Upper lobe of left lung (tissue), 6 donors: ENCODE data around the gene CHST5. TPM values are rescaled to one million over a fixed set of nuclear protein-coding genes. Genes with fewer than 3 reads are reported as not detected.
"Not testable (repeated sequence)": the region's sequence is repeated elsewhere in the genome, so short reads cannot be mapped to it uniquely, and the experiment has no call there.

Source experiments
- ATAC-seq, 2 donors: fragments of 200-7000 bp; cut with Tn5 transposase; one replicate each; pipeline ENCODE4 v1.9.1; 2022; ENCODE audit warnings: mild to moderate bottlenecking in 2 of 2, moderate library complexity in 2 of 2; ENCODE audit not compliant: low FRiP score in 2 of 2
- DNase-seq, 2 donors: peaks; one replicate each; pipeline ENCODE4 v3.0.0-alpha.2; 2019 to 2020
- H3K27ac ChIP-seq, 4 donors: fragments of 200-600 bp; sonication (generic); one replicate each; pipeline ENCODE4 v1.5.1; 2016 to 2019
- H3K27me3 ChIP-seq, 4 donors: fragments of 200-600 bp; sonication (generic); one replicate each; pipeline ENCODE4 v1.5.1; 2017 to 2019
- H3K36me3 ChIP-seq, 4 donors: fragments of 200-600 bp; sonication (generic); one replicate each; pipeline ENCODE4 v1.5.1; 2016 to 2019
- H3K4me1 ChIP-seq, 4 donors: fragments of 200-600 bp; sonication (generic); one replicate each; pipeline ENCODE4 v1.5.1; 2018 to 2019
- H3K4me3 ChIP-seq, 4 donors: fragments of 200-600 bp; sonication (generic); one replicate each; pipeline ENCODE4 v1.5.1; 2017 to 2019; ENCODE audit warnings: mild to moderate bottlenecking in 2 of 4, moderate library complexity in 1 of 4
- H3K9me3 ChIP-seq, 4 donors: fragments of 200-600 bp; sonication (generic); one replicate each; pipeline ENCODE4 v1.5.1; 2018 to 2019
- CTCF ChIP-seq, 6 experiments: fragments of 450-650 bp in 4 of 6; fragments of 200-600 bp in 2 of 6; sonication (generic) in 2 of 6; IDR thresholded peaks; one replicate each; pipeline ENCODE4 v1.5.1; 2016 to 2019; ENCODE audit warnings: antibody characterized with exemption in 6 of 6
- EP300 ChIP-seq, 4 donors: sonication (generic); formaldehyde crosslinking; IDR thresholded peaks; one replicate each; pipeline ENCODE4 v1.5.1; 2017; ENCODE audit warnings: antibody characterized with exemption in 4 of 4, control low read depth in 2 of 4
- POLR2A ChIP-seq, 4 donors: fragments of 450-650 bp; IDR thresholded peaks; one replicate each; pipeline ENCODE4 v1.5.1; 2016 to 2017; ENCODE audit warnings: antibody characterized with exemption in 4 of 4, mild to moderate bottlenecking in 2 of 4
- POLR2AphosphoS5 ChIP-seq, 2 donors: sonication (generic); formaldehyde crosslinking; IDR thresholded peaks; one replicate each; pipeline ENCODE4 v1.5.1; 2017; ENCODE audit warnings: antibody characterized with exemption in 2 of 2
- WGBS, 2 donors: methylation state at CpG; one replicate each; pipeline ENCODE4 v1.1.5; 2017 to 2018; 5-methylcytosine and 5-hydroxymethylcytosine counted together
- total RNA-seq, 6 donors: library from RNA; depleted of rRNA in 4 of 6; stranded (reverse); fragments of >200 nt in 4 of 6; gene quantifications; one replicate each; pipeline versions ENCODE4 v1.1.0 to v1.2.1, GENCODE V29; 2016 to 2021
- donor health status: DM: no; HTN: no; CAD: no; lungs with moderate emphysema.
- donor health status: DM: no; HTN: yes; CAD: no; lungs with severe emphysema.

The CHST5 gene
- total RNA-seq, 6 donors from 2014 or later: 0.11 to 1.7 (median 0.51) TPM; not detected in 3

- WGBS, 2 donors: 93 to 96% methylated on average over 5 of the region's 5 CpGs
- TF ChIP-seq POLR2A (IDR thresholded peaks at IDR 0.05): no peak
- TF ChIP-seq EP300 (IDR thresholded peaks at IDR 0.05): no peak
- no peak for TF ChIP-seq CTCF (IDR thresholded peaks at IDR 0.05)
- no peak for TF ChIP-seq POLR2AphosphoS5 (IDR thresholded peaks at IDR 0.05)
Observed at GRCh38 chr16:75541236-75541635, 5.3 kb upstream of the CHST5 start.

DNA sequence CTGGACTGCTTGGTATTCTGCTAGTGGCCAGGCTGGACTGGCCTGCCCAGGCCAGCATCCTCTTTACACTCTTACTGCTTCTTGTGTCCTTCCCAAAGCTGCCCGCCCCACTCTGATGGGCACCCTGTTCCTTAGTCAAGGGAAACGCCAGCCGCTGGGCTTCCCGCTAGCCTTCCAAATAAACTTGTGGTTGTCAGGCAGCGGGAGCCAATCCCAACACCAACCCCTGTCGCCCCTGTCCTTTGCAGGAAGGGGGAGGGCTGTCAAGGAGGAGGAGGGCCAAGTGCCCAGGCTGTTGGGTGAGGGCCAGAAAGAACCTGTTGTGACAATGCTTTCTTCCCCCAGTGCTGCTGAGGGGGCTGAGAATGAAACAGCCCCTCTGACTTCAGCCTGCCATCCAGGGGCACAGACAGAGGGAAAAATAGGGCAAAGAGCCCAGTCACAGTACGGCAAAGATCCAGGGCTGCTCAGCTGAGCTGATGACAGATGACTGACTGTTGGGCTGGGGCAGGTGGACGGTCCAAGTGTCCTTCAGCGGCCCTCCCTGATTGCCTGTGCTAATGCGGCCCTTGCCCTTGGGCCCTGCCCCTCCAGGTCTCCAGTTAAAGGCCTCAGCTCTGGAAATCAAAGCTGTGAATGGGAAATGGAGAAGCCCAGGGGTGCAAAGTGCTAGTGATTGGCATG is 3.1 kb upstream of the CHST5 start:
- not testable (repeated sequence) for H3K4me1 ChIP-seq, H3K27me3 ChIP-seq, H3K4me3 ChIP-seq, ATAC-seq, H3K36me3 ChIP-seq, H3K27ac ChIP-seq, DNase-seq, H3K9me3 ChIP-seq
- 75% methylated on average over 4 to 6 of the region's 10 CpGs for WGBS, 2 donors

More at GRCh38 chr16:75541236-75541635, 5.3 kb upstream of the CHST5 start:
- Histone ChIP-seq H3K4me3 (no peak overlapping the region), H3K27ac (no peak overlapping the region), H3K4me1 (no peaks in the 10 kb centered on the region), H3K36me3 (no peaks in the 10 kb centered on the region), H3K27me3 (no peaks in the 10 kb centered on the region), H3K9me3 (no peaks in the 10 kb centered on the region)
- DNase-seq (no peak), ATAC-seq (no peak)

DNA sequence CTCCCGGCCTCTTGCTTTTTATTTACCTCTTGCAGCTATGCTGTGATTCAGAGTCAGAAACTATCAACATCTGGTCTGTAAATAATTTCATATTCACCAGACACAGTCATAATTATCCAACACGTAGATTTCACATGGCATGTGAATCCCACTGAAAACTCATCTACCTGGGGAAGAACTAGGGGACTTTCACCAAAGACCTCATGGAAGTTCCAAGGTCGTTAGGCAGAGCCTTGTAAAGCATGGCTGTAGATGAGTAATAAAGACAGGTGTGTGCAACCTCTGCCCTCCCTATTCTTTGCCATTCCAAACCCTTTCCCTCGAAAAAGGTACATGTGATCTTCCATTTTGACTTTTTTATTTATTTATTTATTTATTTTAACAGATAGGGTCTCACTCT is 1.9 kb upstream of the CHST5 start:
- WGBS, 2 donors: 87 to 91% methylated on average over 4 of the region's 4 CpGs
- Histone ChIP-seq H3K36me3 (no peaks in the 10 kb centered on the region), H3K27me3 (no peaks in the 10 kb centered on the region), H3K4me3 (no peak overlapping the region), H3K4me1 (no peaks in the 10 kb centered on the region), H3K9me3 (no peaks in the 10 kb centered on the region), H3K27ac (no peak overlapping the region)
- ATAC-seq (no peak), DNase-seq (no peak)
- no peak for TF ChIP-seq EP300 (IDR thresholded peaks at IDR 0.05)
- TF ChIP-seq POLR2A (IDR thresholded peaks at IDR 0.05): no peak
- TF ChIP-seq CTCF (IDR thresholded peaks at IDR 0.05): no peak
- no peak for TF ChIP-seq POLR2AphosphoS5 (IDR thresholded peaks at IDR 0.05)

DNA sequence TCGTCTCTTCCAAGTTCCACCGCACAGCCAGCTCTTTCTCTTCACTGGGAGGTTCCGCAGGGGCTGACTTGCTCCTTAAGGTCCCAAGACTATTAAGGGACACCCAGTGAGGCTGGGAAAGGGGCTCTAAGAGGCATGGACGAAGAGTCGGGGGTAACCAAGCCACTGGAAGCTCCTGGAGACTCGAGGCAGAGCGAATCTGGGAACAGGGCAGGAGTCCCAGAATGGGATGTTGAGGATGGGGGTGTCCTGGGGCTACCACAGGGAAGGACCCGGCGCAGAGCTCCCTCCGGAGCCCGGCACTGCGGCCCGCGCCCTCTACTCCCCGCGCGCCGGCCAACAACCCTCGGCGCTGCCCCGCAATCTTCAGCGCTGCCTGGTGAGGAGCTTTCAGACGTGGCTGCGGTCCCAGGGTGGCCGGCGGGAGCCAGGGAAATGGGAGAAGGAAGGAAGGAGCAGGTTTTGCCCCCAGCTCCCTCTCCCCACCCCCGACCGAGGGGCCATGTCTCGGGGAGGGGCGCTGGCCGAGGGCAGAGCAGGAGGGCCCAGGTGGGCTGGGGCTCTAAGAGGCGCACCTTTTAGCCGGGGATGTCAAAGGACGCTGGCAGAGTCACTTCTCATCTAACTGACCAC is 581 bp downstream of the CHST5 start:
- no peaks in the 10 kb centered on the region for H3K4me1 ChIP-seq
- no peaks in the 10 kb centered on the region for H3K27me3 ChIP-seq
- DNase-seq: peak in 1 of 2 donors; percentile 80
- no peak for ATAC-seq
- TF ChIP-seq CTCF (IDR thresholded peaks at IDR 0.05) (no peak), EP300 (IDR thresholded peaks at IDR 0.05) (no peak), POLR2A (IDR thresholded peaks at IDR 0.05) (no peak), POLR2AphosphoS5 (IDR thresholded peaks at IDR 0.05) (no peak)
- no peaks in the 10 kb centered on the region for H3K9me3 ChIP-seq
- no peaks in the 10 kb centered on the region for H3K36me3 ChIP-seq
- H3K27ac ChIP-seq: no peak overlapping the region
- 62 to 78% methylated on average over 29 to 34 of the region's 34 CpGs for WGBS, 2 donors
- H3K4me3 ChIP-seq: no peak overlapping the region

GRCh38 chr16:75534560-75535205 is 1.2 kb downstream of the CHST5 start:
- H3K36me3 ChIP-seq: no peaks in the 10 kb centered on the region
- no peak overlapping the region for H3K4me3 ChIP-seq
- no peaks in the 10 kb centered on the region for H3K4me1 ChIP-seq
- no peak for TF ChIP-seq EP300 (IDR thresholded peaks at IDR 0.05)
- TF ChIP-seq POLR2AphosphoS5 (IDR thresholded peaks at IDR 0.05): no peak
- TF ChIP-seq CTCF (IDR thresholded peaks at IDR 0.05): no peak
- no peak for TF ChIP-seq POLR2A (IDR thresholded peaks at IDR 0.05)
- DNase-seq (peak in 1 of 2 donors; percentile 64), ATAC-seq (no peak)
- WGBS, 2 donors: 71 to 72% methylated on average over 14 to 18 of the region's 19 CpGs
- H3K27me3 ChIP-seq: no peaks in the 10 kb centered on the region
- no peaks in the 10 kb centered on the region for H3K9me3 ChIP-seq
- H3K27ac ChIP-seq: no peak overlapping the region
